WTC11 (cell line): ENCODE data around the gene PPP1R36. TPM values are rescaled to one million over a fixed set of nuclear protein-coding genes. Genes with fewer than 3 reads are reported as not detected.

Source experiments
- ATAC-seq: fragments of 200-7000 bp; cut with Tn5 transposase; 2 replicates; pipeline ENCODE4 v1.10.0; 2021; ENCODE audit warnings: mild to moderate bottlenecking, moderate library complexity
- CTCF ChIA-PET: fragments of 300-600 bp; sonication (Branson Sonifier 250); formaldehyde crosslinking; loops from one replicate; lab custom pipeline; 2021; ENCODE audit warnings: antibody characterized with exemption; lab: Charles Lee
- POLR2A ChIA-PET: fragments of 350-600 bp; sonication (Branson Sonifier 250); formaldehyde crosslinking; loops from one replicate; lab custom pipeline; 2021; ENCODE audit warnings: antibody characterized with exemption; lab: Charles Lee
- DNase-seq: peaks from one replicate; pipeline ENCODE4 v3.0.0; 2021; ENCODE audit warnings: low spot score
- H3K27ac Mint-ChIP-seq: 2 replicates; pipeline ENCODE4 v1.8.0; 2021; ENCODE audit warnings: mixed read lengths
- H3K27me3 Mint-ChIP-seq: 2 replicates; pipeline ENCODE4 v1.8.0; 2021; ENCODE audit warnings: low read depth, mild to moderate bottlenecking, moderate library complexity, mixed read lengths
- H3K36me3 Mint-ChIP-seq: 2 replicates; pipeline ENCODE4 v1.8.0; 2021; ENCODE audit warnings: mixed read lengths
- H3K4me1 Mint-ChIP-seq: 2 replicates; pipeline ENCODE4 v1.8.0; 2022; ENCODE audit warnings: mixed read lengths
- H3K4me3 Mint-ChIP-seq: 2 replicates; pipeline ENCODE4 v1.8.0; 2021; ENCODE audit warnings: mild to moderate bottlenecking, moderate library complexity, mixed read lengths
- H3K9me3 Mint-ChIP-seq: 2 replicates; pipeline ENCODE4 v1.8.0; 2021; ENCODE audit warnings: mixed read lengths
- CREB1 ChIP-seq: sonication (generic); formaldehyde crosslinking; IDR thresholded peaks from 2 replicates; pipeline ENCODE4 v1.8.0; 2023; ENCODE audit warnings: mild to moderate bottlenecking, missing genetic modification reagents
- ELF4 ChIP-seq: sonication (generic); formaldehyde crosslinking; IDR thresholded peaks from 2 replicates; pipeline ENCODE4 v1.8.1; 2022; ENCODE audit warnings: low read depth, mild to moderate bottlenecking, moderate library complexity, missing genetic modification reagents
- ETV6 ChIP-seq: sonication (generic); formaldehyde crosslinking; IDR thresholded peaks from 2 replicates; pipeline ENCODE4 v1.8.1; 2022; ENCODE audit warnings: mild to moderate bottlenecking, missing genetic modification reagents
- GABPB1 ChIP-seq: sonication (generic); formaldehyde crosslinking; IDR thresholded peaks from 2 replicates; pipeline ENCODE4 v1.8.1; 2023; ENCODE audit warnings: mild to moderate bottlenecking, missing genetic modification reagents
- IRF2 ChIP-seq: sonication (generic); formaldehyde crosslinking; IDR thresholded peaks from 2 replicates; pipeline ENCODE4 v1.8.0; 2022; ENCODE audit warnings: low read depth, missing genetic modification reagents, borderline replicate concordance
- MXD4 ChIP-seq: fragments of 250-450 bp; sonication (Bioruptor Pico); IDR thresholded peaks from 2 replicates; pipeline ENCODE4 v1.8.0; 2021; ENCODE audit warnings: mild to moderate bottlenecking, moderate library complexity, borderline replicate concordance
- MYBL2 ChIP-seq: sonication (generic); formaldehyde crosslinking; IDR thresholded peaks from 2 replicates; pipeline ENCODE4 v1.8.1; 2023; ENCODE audit warnings: mild to moderate bottlenecking, moderate library complexity, missing genetic modification reagents
- NFE2L1 ChIP-seq: sonication (generic); formaldehyde crosslinking; IDR thresholded peaks from 2 replicates; pipeline ENCODE4 v1.8.1; 2023; ENCODE audit warnings: missing genetic modification reagents
- NR2C2 ChIP-seq: sonication (generic); formaldehyde crosslinking; IDR thresholded peaks from 2 replicates; pipeline ENCODE4 v1.8.0; 2022; ENCODE audit warnings: mild to moderate bottlenecking, missing genetic modification reagents
- OVOL2 ChIP-seq: fragments of 250-450 bp; sonication (Bioruptor Pico); IDR thresholded peaks from 2 replicates; pipeline ENCODE4 v1.9.0; 2021; ENCODE audit warnings: mild to moderate bottlenecking, borderline replicate concordance
- TP53 ChIP-seq: sonication (generic); formaldehyde crosslinking; IDR thresholded peaks from 2 replicates; pipeline ENCODE4 v1.8.1; 2023; ENCODE audit warnings: mild to moderate bottlenecking, missing genetic modification reagents
- ZNF219 ChIP-seq: sonication (generic); formaldehyde crosslinking; IDR thresholded peaks from 2 replicates; pipeline ENCODE4 v1.8.0; 2023; ENCODE audit warnings: missing genetic modification reagents, mild to moderate bottlenecking, borderline replicate concordance
- total RNA-seq: library from RNA; stranded (reverse); gene quantifications from 3 replicates; pipeline ENCODE4 v1.2.3, GENCODE V29; 2021
- TF ChIP-seq, protein P1 (sequence below): sonication (generic); formaldehyde crosslinking; IDR thresholded peaks from 2 replicates; pipeline ENCODE4 v1.8.1; 2023; ENCODE audit warnings: mild to moderate bottlenecking, missing genetic modification reagents, moderate library complexity
- TF ChIP-seq, protein P2 (sequence below): sonication (generic); formaldehyde crosslinking; IDR thresholded peaks from 2 replicates; pipeline ENCODE4 v1.8.1; 2022; ENCODE audit warnings: low read depth, missing genetic modification reagents, borderline replicate concordance
- TF ChIP-seq, protein P3 (sequence below): sonication (generic); formaldehyde crosslinking; IDR thresholded peaks from 2 replicates; pipeline ENCODE4 v1.8.1; 2023; ENCODE audit warnings: mild to moderate bottlenecking, missing genetic modification reagents
- TF ChIP-seq, protein P4 (sequence below): fragments of 250-450 bp; sonication (Bioruptor Pico); IDR thresholded peaks from 2 replicates; pipeline ENCODE4 v1.9.0; 2021; ENCODE audit warnings: mild to moderate bottlenecking
- TF ChIP-seq, protein P5 (sequence below): sonication (generic); formaldehyde crosslinking; IDR thresholded peaks from 2 replicates; pipeline ENCODE4 v1.8.1; 2022; ENCODE audit warnings: mild to moderate bottlenecking, moderate library complexity, missing genetic modification reagents
- TF ChIP-seq, protein P6 (sequence below): sonication (generic); formaldehyde crosslinking; IDR thresholded peaks from 2 replicates; pipeline ENCODE4 v1.8.0; 2023; ENCODE audit warnings: missing genetic modification reagents
- TF ChIP-seq, protein P7 (sequence below): fragments of 250-450 bp; sonication (Bioruptor Pico); IDR thresholded peaks from 2 replicates; pipeline ENCODE4 v2.1.2; 2022; ENCODE audit warnings: mild to moderate bottlenecking, moderate library complexity

Gene PPP1R36
- total RNA-seq, 1 experiment from 2014 or later: 0.70 TPM

DNA sequence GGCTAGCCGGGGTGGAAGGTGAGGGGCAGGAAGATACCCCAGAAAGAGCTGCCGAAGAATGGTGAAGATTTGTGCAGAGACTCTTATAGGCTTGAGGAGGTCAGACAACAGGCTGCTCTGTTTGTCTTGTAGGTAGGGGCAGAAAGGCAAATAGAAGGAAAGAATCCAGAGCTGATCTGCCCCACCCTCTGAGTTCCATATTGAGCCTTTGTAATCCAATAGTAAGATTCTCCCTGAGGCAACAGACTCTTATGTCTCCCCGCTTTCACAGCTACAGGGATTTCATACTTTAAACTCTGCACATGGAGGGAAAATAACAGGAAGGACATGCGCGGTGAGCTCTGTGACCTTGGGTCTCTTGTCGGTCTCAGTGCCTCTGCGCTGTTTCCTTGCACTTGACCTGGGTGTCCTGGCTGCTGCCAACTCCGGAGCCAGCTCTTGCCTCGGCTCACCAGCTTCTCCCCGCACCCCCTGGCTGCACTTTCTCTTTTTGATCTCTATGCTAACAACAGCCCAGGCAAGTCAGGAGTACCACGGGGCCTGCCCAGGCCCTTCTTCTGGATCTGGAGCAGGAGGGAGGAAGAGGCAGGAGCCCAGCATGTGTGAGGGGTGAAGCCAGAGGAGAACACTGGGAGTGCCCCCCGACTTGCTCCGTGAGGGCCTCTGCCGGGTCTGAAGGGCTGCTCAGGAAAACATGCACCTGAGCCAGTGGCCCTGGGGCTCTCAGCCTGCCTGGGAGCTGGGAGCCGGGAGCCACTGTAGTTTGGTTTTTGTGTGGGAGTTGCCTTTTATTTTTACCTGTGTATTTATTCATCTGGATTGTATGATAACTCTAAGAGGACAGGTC, 75.8 kb downstream of the PPP1R36 start (continued):
- TF ChIP-seq, protein P1, sequence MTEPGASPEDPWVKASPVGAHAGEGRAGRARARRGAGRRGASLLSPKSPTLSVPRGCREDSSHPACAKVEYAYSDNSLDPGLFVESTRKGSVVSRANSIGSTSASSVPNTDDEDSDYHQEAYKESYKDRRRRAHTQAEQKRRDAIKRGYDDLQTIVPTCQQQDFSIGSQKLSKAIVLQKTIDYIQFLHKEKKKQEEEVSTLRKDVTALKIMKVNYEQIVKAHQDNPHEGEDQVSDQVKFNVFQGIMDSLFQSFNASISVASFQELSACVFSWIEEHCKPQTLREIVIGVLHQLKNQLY (CRISPR knock-in tag): no peak
- TF ChIP-seq ZNF219 (CRISPR knock-in tag): no peak
- TF ChIP-seq, protein P2, sequence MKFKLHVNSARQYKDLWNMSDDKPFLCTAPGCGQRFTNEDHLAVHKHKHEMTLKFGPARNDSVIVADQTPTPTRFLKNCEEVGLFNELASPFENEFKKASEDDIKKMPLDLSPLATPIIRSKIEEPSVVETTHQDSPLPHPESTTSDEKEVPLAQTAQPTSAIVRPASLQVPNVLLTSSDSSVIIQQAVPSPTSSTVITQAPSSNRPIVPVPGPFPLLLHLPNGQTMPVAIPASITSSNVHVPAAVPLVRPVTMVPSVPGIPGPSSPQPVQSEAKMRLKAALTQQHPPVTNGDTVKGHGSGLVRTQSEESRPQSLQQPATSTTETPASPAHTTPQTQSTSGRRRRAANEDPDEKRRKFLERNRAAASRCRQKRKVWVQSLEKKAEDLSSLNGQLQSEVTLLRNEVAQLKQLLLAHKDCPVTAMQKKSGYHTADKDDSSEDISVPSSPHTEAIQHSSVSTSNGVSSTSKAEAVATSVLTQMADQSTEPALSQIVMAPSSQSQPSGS (CRISPR knock-in tag): no peak
- TF ChIP-seq IRF2 (CRISPR knock-in tag): no peak
- TF ChIP-seq, protein P3, sequence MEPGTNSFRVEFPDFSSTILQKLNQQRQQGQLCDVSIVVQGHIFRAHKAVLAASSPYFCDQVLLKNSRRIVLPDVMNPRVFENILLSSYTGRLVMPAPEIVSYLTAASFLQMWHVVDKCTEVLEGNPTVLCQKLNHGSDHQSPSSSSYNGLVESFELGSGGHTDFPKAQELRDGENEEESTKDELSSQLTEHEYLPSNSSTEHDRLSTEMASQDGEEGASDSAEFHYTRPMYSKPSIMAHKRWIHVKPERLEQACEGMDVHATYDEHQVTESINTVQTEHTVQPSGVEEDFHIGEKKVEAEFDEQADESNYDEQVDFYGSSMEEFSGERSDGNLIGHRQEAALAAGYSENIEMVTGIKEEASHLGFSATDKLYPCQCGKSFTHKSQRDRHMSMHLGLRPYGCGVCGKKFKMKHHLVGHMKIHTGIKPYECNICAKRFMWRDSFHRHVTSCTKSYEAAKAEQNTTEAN (CRISPR knock-in tag): no peak
- TF ChIP-seq, protein P4, sequence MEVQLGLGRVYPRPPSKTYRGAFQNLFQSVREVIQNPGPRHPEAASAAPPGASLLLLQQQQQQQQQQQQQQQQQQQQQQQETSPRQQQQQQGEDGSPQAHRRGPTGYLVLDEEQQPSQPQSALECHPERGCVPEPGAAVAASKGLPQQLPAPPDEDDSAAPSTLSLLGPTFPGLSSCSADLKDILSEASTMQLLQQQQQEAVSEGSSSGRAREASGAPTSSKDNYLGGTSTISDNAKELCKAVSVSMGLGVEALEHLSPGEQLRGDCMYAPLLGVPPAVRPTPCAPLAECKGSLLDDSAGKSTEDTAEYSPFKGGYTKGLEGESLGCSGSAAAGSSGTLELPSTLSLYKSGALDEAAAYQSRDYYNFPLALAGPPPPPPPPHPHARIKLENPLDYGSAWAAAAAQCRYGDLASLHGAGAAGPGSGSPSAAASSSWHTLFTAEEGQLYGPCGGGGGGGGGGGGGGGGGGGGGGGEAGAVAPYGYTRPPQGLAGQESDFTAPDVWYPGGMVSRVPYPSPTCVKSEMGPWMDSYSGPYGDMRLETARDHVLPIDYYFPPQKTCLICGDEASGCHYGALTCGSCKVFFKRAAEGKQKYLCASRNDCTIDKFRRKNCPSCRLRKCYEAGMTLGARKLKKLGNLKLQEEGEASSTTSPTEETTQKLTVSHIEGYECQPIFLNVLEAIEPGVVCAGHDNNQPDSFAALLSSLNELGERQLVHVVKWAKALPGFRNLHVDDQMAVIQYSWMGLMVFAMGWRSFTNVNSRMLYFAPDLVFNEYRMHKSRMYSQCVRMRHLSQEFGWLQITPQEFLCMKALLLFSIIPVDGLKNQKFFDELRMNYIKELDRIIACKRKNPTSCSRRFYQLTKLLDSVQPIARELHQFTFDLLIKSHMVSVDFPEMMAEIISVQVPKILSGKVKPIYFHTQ: no peak
- no peak for TF ChIP-seq MYBL2 (CRISPR knock-in tag)
- no peak for TF ChIP-seq ETV6 (CRISPR knock-in tag)
- no peak for TF ChIP-seq MXD4 (CRISPR knock-in tag)
- TF ChIP-seq NFE2L1 (CRISPR knock-in tag): no peak
- no peak for TF ChIP-seq TP53 (CRISPR knock-in tag)
- TF ChIP-seq, protein P5, sequence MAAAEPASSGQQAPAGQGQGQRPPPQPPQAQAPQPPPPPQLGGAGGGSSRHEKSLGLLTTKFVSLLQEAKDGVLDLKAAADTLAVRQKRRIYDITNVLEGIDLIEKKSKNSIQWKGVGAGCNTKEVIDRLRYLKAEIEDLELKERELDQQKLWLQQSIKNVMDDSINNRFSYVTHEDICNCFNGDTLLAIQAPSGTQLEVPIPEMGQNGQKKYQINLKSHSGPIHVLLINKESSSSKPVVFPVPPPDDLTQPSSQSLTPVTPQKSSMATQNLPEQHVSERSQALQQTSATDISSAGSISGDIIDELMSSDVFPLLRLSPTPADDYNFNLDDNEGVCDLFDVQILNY (CRISPR knock-in tag): no peak

DNA sequence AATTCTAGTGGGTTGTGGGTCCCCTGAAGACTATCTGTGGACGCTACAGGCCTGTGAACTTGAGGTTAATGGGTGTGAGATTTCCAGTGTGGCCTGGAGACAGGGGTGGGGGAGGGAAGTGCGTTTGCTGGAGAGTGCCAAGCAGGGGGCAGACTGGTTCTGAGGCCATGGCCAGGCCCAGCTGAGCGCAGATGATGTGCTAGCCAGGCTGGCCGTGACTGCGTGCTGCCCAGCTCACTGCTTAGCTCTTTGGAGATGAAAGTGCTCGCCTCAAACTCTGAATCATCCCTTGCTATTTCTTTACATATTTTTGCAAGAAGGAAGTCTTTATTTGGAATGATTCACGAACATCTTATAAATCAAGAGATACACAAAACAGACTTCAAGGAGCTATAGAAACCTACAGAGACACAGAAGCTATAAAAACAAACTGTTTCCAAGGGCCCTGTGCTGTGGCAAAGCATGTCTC, 79.2 kb downstream of the PPP1R36 start:
- DNase-seq: no peak
- POLR2A ChIA-PET: no interaction called here
- TF ChIP-seq ELF4 (CRISPR knock-in tag) (no peak), ZNF219 (CRISPR knock-in tag) (no peak), GABPB1 (CRISPR knock-in tag) (no peak), NR2C2 (CRISPR knock-in tag) (no peak), OVOL2 (CRISPR knock-in tag) (no peak), CREB1 (no peak)
- TF ChIP-seq, protein P6, sequence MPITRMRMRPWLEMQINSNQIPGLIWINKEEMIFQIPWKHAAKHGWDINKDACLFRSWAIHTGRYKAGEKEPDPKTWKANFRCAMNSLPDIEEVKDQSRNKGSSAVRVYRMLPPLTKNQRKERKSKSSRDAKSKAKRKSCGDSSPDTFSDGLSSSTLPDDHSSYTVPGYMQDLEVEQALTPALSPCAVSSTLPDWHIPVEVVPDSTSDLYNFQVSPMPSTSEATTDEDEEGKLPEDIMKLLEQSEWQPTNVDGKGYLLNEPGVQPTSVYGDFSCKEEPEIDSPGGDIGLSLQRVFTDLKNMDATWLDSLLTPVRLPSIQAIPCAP (CRISPR knock-in tag): no peak
- TF ChIP-seq, protein P7, sequence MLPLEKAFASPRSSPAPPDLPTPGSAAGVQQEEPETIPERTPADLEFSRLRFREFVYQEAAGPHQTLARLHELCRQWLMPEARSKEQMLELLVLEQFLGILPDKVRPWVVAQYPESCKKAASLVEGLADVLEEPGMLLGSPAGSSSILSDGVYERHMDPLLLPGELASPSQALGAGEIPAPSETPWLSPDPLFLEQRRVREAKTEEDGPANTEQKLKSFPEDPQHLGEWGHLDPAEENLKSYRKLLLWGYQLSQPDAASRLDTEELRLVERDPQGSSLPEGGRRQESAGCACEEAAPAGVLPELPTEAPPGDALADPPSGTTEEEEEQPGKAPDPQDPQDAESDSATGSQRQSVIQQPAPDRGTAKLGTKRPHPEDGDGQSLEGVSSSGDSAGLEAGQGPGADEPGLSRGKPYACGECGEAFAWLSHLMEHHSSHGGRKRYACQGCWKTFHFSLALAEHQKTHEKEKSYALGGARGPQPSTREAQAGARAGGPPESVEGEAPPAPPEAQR (CRISPR knock-in tag): no peak
- TF ChIP-seq, protein P4: no peak
- H3K27me3 Mint-ChIP-seq: no peaks in the 10 kb centered on the region
- CTCF ChIA-PET: interaction anchor here (0.6 kb wide), 1 partner anchor 91 kb away, joined by 3 read pairs; no protein-coding TSS in a partner anchor
- H3K27ac Mint-ChIP-seq: no peak overlapping the region
- ATAC-seq: peak; percentile 44
- H3K36me3 Mint-ChIP-seq: no peaks in the 10 kb centered on the region
- no peak overlapping the region for H3K4me3 Mint-ChIP-seq
- H3K4me1 Mint-ChIP-seq: peaks cover 18% of the 10 kb centered on the region
- H3K9me3 Mint-ChIP-seq: no peaks in the 10 kb centered on the region
